Liver (tissue), 9 donors: Measurements from ENCODE around the gene HS3ST4. TPM values are rescaled to one million over a fixed set of nuclear protein-coding genes. Genes with fewer than 3 reads are reported as not detected.

Experiments
- DNase-seq: peaks from one replicate; pipeline ENCODE4 v3.0.0-alpha.2; 2017; ENCODE audit warnings: low spot score
- H3K27ac ChIP-seq, 2 donors: one replicate each; pipeline ENCODE4 v1.7.0; 2013; ENCODE audit warnings: inconsistent platforms in 2 of 2, low read length in 2 of 2, control low read depth in 1 of 2, low read depth in 1 of 2, mild to moderate bottlenecking in 1 of 2
- H3K27me3 ChIP-seq, 4 donors: one replicate each; pipeline versions ENCODE4 v1.6.1 to v1.7.0; 2013; ENCODE audit warnings: low read length in 3 of 4, inconsistent platforms in 1 of 4, mild to moderate bottlenecking in 1 of 4, moderate library complexity in 1 of 4; ENCODE audit not compliant: control insufficient read depth in 4 of 4, insufficient read depth in 4 of 4
- H3K36me3 ChIP-seq, 4 donors: one replicate each; pipeline versions ENCODE4 v1.6.1 to v1.7.0; 2013; ENCODE audit warnings: low read length in 3 of 4, mild to moderate bottlenecking in 3 of 4, low read depth in 1 of 4, moderate library complexity in 1 of 4; ENCODE audit not compliant: control insufficient read depth in 4 of 4, insufficient read depth in 3 of 4
- H3K4me1 ChIP-seq, 4 donors: one replicate each; pipeline versions ENCODE4 v1.6.1 to v1.7.0; 2013; ENCODE audit warnings: low read length in 3 of 4, mild to moderate bottlenecking in 3 of 4, moderate library complexity in 1 of 4; ENCODE audit not compliant: control insufficient read depth in 4 of 4, insufficient read depth in 4 of 4
- H3K4me3 ChIP-seq, 3 donors: one replicate each; pipeline versions ENCODE4 v1.6.1 to v1.7.0; 2013; ENCODE audit warnings: low read length in 3 of 3, control low read depth in 1 of 3, low read depth in 1 of 3, mild to moderate bottlenecking in 1 of 3
- H3K9ac ChIP-seq, 2 donors: one replicate each; pipeline ENCODE4 v1.7.0; 2013; ENCODE audit warnings: low read length in 2 of 2, mild to moderate bottlenecking in 2 of 2, moderate library complexity in 2 of 2, control low read depth in 1 of 2, low read depth in 1 of 2
- H3K9me3 ChIP-seq, 4 donors: one replicate each; pipeline versions ENCODE4 v1.6.1 to v1.7.0; 2013; ENCODE audit warnings: low read length in 3 of 4; ENCODE audit not compliant: control insufficient read depth in 4 of 4
- EGR1 ChIP-seq, 2 donors: IDR thresholded peaks; 2 replicates each; pipeline ENCODE4 v1.6.1; 2016 to 2018; ENCODE audit warnings: antibody characterized with exemption in 2 of 2, low read depth in 2 of 2
- FOXA2 ChIP-seq: IDR thresholded peaks from 2 replicates; pipeline ENCODE4 v1.6.1; 2016; ENCODE audit warnings: antibody characterized with exemption
- GABPA ChIP-seq, 2 donors: IDR thresholded peaks in 1 of 2; conservative IDR thresholded peaks in 1 of 2; 2 replicates each; pipeline ENCODE4 v1.6.1; 2016; ENCODE audit warnings: antibody characterized with exemption in 2 of 2, mild to moderate bottlenecking in 1 of 2, moderate library complexity in 1 of 2
- HNF4A ChIP-seq, 2 donors: conservative IDR thresholded peaks; 2 replicates each; pipeline ENCODE4 v1.6.1; 2016; ENCODE audit warnings: antibody characterized with exemption in 2 of 2, mild to moderate bottlenecking in 2 of 2
- JUND ChIP-seq, 2 donors: IDR thresholded peaks; 2 replicates each; pipeline ENCODE4 v1.6.1; 2016; ENCODE audit warnings: antibody characterized with exemption in 2 of 2
- RAD21 ChIP-seq, 2 donors: IDR thresholded peaks; 2 replicates each; pipeline ENCODE4 v1.6.1; 2016; ENCODE audit warnings: antibody characterized with exemption in 2 of 2, mild to moderate bottlenecking in 2 of 2
- RXRA ChIP-seq, 2 donors: IDR thresholded peaks; 2 replicates each; pipeline ENCODE4 v1.6.1; 2017 to 2018; ENCODE audit warnings: antibody characterized with exemption in 2 of 2, mild to moderate bottlenecking in 1 of 2
- SP1 ChIP-seq: IDR thresholded peaks from 2 replicates; pipeline ENCODE4 v1.6.1; 2018; ENCODE audit warnings: antibody characterized with exemption, mild to moderate bottlenecking
- TAF1 ChIP-seq: conservative IDR thresholded peaks from 2 replicates; pipeline ENCODE4 v1.6.1; 2016; ENCODE audit warnings: antibody characterized with exemption, mild to moderate bottlenecking
- YY1 ChIP-seq: IDR thresholded peaks from 2 replicates; pipeline ENCODE4 v1.6.1; 2016; ENCODE audit warnings: antibody characterized with exemption, mild to moderate bottlenecking
- WGBS: extraction: QIAGEN DNeasy Blood & Tissue Kit; methylation state at CpG from one replicate; pipeline ENCODE4 v1.1.7; 2013; 5-methylcytosine and 5-hydroxymethylcytosine counted together
- polyA plus RNA-seq, 2 donors: library from polyadenylated mRNA; stranded (reverse) in 1 of 2; unstranded in 1 of 2; fragments of 200-250 nt in 1 of 2; fragments of >200 nt in 1 of 2; fragmentation: Nextera tagmentation in 1 of 2; extraction: Ambion mirVana in 1 of 2; gene quantifications; one replicate each; pipeline versions ENCODE4 v1.2.1 to v1.2.3, GENCODE V29; 2013 to 2015
- total RNA-seq, 2 donors: library from RNA; depleted of rRNA; stranded (reverse); fragments of >200 nt; gene quantifications; one replicate each; pipeline ENCODE4 v1.2.3, GENCODE V29; 2014
- TF ChIP-seq, protein P1 (sequence below): fragments of 150-350 bp; IDR thresholded peaks from 2 replicates; pipeline ENCODE4 v1.5.1; 2017; ENCODE audit warnings: improper control_type of control experiment, low read depth, low read length; ENCODE audit not compliant: missing input control
- TF ChIP-seq, protein P2 (sequence below): IDR thresholded peaks from 2 replicates; pipeline ENCODE4 v1.6.1; 2016; ENCODE audit warnings: antibody characterized with exemption, mild to moderate bottlenecking
- TF ChIP-seq, protein P3 (sequence below): IDR thresholded peaks from 2 replicates; pipeline ENCODE4 v1.6.1; 2016; ENCODE audit warnings: antibody characterized with exemption
- TF ChIP-seq, protein P4 (sequence below): IDR thresholded peaks from 2 replicates; pipeline ENCODE4 v1.6.1; 2016; ENCODE audit warnings: antibody characterized with exemption
- TF ChIP-seq, protein P5 (sequence below): IDR thresholded peaks from 2 replicates; pipeline ENCODE4 v1.6.1; 2016; ENCODE audit warnings: antibody characterized with exemption
- donor health status: healthy.
- donor health status: healthy.
- donor health status: healthy.
- donor health status: healthy.
- donor health status: healthy.

The HS3ST4 gene
- total and polyA plus RNA-seq, 4 donors: not detected

DNA sequence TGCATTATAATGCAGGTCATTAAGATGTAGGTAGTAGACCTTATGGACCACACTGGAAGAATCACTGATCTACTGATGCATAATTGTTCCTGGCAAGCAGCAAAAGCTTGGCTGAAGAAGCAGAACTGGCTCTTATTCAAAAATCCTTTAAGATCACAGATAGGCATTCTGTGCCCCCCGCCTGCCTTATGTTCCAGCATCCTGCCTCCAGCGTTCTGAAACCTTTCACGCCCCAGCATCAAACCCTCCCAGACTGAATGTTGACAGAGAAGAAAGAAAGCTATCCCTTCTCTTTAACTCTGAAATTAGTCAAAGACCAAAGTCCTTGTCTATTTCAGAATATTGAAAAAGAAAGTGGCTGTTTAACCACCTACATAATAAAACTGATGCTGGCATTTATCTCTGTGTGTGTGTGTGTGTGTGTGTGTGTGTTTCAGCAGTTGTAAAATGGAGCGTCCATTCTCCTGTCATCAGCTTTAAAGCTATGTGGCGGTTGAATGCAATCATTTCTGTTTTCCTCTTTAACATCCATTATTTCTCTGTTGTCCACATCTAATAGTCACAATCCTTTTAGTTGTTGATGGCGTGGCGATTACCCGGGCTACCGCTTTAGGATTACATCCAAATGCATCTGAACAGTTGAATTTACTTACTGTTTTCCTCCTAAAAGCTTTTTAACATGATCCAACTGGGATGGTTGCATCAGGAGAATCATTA, 350.4 kb downstream of the HS3ST4 start:
- Histone ChIP-seq H3K4me3 (no peak overlapping the region), H3K27ac (no peak overlapping the region), H3K36me3 (no peaks in the 10 kb centered on the region), H3K4me1 (no peaks in the 10 kb centered on the region), H3K9ac (no peak overlapping the region), H3K9me3 (no peaks in the 10 kb centered on the region), H3K27me3 (peaks cover 0 to 4% (median 2%) of the 10 kb centered on the region in 4 donors)
- no peak for DNase-seq
- WGBS: 75% methylated on average over 9 of the region's 9 CpGs
- no peak for TF ChIP-seq GABPA (IDR thresholded peaks at IDR 0.05 in 1 of 2, conservative IDR thresholded peaks at IDR 0.05 in 1 of 2)
- no peak for TF ChIP-seq TAF1
- no peak for TF ChIP-seq HNF4A (conservative IDR thresholded peaks at IDR 0.05)
- TF ChIP-seq, protein P1, sequence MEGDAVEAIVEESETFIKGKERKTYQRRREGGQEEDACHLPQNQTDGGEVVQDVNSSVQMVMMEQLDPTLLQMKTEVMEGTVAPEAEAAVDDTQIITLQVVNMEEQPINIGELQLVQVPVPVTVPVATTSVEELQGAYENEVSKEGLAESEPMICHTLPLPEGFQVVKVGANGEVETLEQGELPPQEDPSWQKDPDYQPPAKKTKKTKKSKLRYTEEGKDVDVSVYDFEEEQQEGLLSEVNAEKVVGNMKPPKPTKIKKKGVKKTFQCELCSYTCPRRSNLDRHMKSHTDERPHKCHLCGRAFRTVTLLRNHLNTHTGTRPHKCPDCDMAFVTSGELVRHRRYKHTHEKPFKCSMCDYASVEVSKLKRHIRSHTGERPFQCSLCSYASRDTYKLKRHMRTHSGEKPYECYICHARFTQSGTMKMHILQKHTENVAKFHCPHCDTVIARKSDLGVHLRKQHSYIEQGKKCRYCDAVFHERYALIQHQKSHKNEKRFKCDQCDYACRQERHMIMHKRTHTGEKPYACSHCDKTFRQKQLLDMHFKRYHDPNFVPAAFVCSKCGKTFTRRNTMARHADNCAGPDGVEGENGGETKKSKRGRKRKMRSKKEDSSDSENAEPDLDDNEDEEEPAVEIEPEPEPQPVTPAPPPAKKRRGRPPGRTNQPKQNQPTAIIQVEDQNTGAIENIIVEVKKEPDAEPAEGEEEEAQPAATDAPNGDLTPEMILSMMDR: no peak
- TF ChIP-seq EGR1 (IDR thresholded peaks at IDR 0.05; ENCODE audit: low read depth in 2 of 2): no peak
- TF ChIP-seq, protein P2, sequence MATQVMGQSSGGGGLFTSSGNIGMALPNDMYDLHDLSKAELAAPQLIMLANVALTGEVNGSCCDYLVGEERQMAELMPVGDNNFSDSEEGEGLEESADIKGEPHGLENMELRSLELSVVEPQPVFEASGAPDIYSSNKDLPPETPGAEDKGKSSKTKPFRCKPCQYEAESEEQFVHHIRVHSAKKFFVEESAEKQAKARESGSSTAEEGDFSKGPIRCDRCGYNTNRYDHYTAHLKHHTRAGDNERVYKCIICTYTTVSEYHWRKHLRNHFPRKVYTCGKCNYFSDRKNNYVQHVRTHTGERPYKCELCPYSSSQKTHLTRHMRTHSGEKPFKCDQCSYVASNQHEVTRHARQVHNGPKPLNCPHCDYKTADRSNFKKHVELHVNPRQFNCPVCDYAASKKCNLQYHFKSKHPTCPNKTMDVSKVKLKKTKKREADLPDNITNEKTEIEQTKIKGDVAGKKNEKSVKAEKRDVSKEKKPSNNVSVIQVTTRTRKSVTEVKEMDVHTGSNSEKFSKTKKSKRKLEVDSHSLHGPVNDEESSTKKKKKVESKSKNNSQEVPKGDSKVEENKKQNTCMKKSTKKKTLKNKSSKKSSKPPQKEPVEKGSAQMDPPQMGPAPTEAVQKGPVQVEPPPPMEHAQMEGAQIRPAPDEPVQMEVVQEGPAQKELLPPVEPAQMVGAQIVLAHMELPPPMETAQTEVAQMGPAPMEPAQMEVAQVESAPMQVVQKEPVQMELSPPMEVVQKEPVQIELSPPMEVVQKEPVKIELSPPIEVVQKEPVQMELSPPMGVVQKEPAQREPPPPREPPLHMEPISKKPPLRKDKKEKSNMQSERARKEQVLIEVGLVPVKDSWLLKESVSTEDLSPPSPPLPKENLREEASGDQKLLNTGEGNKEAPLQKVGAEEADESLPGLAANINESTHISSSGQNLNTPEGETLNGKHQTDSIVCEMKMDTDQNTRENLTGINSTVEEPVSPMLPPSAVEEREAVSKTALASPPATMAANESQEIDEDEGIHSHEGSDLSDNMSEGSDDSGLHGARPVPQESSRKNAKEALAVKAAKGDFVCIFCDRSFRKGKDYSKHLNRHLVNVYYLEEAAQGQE: no peak
- TF ChIP-seq JUND (IDR thresholded peaks at IDR 0.05): no peak
- no peak for TF ChIP-seq SP1
- TF ChIP-seq, protein P3, sequence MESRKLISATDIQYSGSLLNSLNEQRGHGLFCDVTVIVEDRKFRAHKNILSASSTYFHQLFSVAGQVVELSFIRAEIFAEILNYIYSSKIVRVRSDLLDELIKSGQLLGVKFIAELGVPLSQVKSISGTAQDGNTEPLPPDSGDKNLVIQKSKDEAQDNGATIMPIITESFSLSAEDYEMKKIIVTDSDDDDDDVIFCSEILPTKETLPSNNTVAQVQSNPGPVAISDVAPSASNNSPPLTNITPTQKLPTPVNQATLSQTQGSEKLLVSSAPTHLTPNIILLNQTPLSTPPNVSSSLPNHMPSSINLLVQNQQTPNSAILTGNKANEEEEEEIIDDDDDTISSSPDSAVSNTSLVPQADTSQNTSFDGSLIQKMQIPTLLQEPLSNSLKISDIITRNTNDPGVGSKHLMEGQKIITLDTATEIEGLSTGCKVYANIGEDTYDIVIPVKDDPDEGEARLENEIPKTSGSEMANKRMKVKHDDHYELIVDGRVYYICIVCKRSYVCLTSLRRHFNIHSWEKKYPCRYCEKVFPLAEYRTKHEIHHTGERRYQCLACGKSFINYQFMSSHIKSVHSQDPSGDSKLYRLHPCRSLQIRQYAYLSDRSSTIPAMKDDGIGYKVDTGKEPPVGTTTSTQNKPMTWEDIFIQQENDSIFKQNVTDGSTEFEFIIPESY: no peak
- TF ChIP-seq, protein P4, sequence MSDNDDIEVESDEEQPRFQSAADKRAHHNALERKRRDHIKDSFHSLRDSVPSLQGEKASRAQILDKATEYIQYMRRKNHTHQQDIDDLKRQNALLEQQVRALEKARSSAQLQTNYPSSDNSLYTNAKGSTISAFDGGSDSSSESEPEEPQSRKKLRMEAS: no peak
- no peak for TF ChIP-seq YY1

DNA sequence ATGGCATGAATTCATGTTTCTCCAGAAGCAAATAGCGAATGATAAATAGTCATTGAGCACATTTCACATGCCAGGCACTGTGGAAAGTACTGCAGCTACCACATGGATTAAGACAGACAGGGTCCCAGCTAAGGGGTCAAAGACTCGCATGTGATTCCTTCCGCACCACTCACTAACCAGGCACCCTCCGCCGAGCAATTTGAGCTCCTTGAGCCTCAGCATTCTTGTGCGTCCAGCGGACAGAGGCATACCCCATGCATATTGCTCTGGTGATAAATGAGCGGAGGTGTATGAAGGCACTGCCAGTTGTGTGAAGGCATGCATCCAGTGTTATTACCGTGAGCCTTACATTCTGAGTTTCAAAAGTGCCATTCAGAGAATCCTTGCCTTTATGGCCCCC, 358.7 kb downstream of the HS3ST4 start:
- H3K4me3 ChIP-seq: no peak overlapping the region
- no peaks in the 10 kb centered on the region for H3K9me3 ChIP-seq
- no peak overlapping the region for H3K9ac ChIP-seq
- no peak overlapping the region for H3K27ac ChIP-seq
- no peaks in the 10 kb centered on the region for H3K36me3 ChIP-seq
- H3K4me1 ChIP-seq: no peaks in the 10 kb centered on the region
- peaks cover 0 to 5% (median 0%) of the 10 kb centered on the region in 4 donors for H3K27me3 ChIP-seq
- no peak for DNase-seq
- 59% methylated on average over 9 of the region's 9 CpGs for WGBS
- no peak for TF ChIP-seq FOXA2
- TF ChIP-seq, protein P5, sequence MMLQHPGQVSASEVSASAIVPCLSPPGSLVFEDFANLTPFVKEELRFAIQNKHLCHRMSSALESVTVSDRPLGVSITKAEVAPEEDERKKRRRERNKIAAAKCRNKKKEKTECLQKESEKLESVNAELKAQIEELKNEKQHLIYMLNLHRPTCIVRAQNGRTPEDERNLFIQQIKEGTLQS: no peak
- no peak for TF ChIP-seq JUND (IDR thresholded peaks at IDR 0.05)
- TF ChIP-seq YY1: no peak
- TF ChIP-seq RAD21 (IDR thresholded peaks at IDR 0.05): no peak
- TF ChIP-seq GABPA (IDR thresholded peaks at IDR 0.05 in 1 of 2, conservative IDR thresholded peaks at IDR 0.05 in 1 of 2): no peak
- no peak for TF ChIP-seq HNF4A (conservative IDR thresholded peaks at IDR 0.05)
- TF ChIP-seq, protein P3: no peak
- no peak for TF ChIP-seq RXRA (IDR thresholded peaks at IDR 0.05)
- TF ChIP-seq, protein P4: no peak
- no peak for TF ChIP-seq SP1
- TF ChIP-seq, protein P1: no peak
